HG02763 (cell line): ENCODE data around the gene SIRT3.

Experiments used
- ATAC-seq: cut with Tn5 transposase; IDR thresholded peaks from one replicate; pipeline ENCODE4 v1.9.1; 2021; ENCODE audit warnings: mild to moderate bottlenecking, moderate library complexity; ENCODE audit not compliant: unreplicated experiment

The SIRT3 gene

DNA sequence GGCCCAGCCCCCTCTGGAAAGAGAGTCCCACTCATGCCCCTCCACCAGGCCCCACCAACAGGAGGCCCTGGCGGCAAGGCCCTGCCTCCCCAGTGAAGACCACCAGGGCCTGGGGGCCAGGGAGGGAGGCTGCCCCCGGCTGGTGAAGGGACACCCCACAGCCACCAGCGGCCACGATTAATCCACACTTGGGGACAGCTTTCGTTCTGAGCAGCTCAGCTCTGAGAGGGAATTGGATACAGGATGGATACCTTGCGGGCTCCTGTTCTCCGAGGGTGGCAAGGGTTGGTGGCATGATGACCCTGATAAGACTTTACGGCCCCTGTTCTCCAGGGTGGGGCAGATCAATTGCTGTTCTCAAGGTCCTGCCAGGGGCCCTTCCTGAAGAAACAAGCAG, 35.2 kb upstream of the SIRT3 start:
- ATAC-seq: no peak

DNA sequence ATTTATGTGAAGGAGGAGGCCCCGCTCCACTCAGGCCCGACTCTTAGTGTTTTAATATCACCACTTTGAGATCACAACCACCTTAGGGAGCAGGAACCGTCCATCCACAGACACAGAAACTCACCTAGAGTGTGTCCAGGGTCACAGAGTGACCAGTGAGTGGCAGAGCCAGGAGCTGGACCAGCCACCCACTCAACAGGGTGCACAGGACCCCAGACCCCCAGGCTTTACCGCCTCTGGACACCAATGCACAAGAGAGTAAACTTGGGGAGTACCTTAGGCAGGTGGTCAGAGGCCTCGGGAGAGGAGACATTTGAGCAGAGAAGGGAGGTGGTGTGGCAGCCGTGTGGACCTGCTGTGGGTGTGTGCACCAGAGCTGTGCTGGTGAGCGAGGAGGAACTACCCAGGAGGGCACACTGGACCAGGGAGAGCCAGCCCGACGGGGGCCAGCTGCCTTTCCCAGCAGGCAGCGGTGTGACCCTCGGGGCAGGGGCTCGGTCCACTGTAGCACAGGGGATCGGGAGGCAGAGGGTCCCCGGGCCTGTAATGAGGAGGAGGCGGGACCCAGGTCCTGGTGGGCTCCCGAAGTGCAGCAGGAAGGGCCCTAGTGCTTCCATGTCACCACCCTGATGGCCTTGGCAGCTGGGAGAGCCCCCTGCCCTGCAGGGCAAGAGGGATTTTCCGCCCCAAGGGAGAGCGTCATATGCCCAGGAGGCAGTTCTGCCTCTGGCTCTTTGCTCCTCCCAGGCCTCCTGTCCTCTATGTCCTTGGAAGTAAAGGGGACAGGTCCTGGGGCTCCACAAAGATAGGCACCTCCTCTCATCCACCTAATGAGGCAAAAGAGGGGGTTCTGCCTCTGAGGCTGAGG, 34.5 kb upstream of the SIRT3 start:
- no peak for ATAC-seq

DNA sequence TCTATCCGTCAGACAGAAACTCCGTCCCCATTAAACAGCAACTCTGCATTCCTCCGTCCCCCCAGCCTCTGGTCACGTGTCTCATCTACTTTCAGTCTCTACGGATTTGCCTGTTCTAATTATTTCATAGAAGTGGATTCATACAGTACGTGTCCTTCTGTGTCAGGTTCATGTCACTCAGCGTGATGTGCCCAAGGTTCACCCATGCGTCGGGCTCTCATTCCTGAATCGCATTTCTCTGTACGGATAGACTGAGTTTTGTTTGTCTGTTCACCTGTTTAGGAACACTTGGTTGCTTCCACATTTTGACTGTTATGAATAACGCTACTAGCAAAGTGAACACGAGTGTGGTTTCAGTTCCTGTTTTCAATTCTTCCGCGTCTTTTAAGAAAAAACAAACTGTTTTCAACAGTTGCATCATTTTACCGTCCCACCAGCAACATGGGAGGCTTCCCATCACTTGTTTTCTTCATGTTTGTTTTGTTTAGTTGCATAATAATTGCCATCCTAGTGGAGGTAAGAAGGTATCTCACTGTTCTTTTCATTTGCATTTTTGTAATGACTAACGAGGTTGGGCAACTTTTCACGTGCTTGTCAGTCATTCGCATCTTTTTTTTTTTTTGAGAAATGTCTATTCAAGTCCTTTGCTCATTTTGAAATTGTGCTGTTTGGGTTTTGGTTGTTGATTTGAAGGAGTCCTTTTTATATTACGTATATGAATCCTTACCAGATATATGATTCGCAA, 33.2 kb upstream of the SIRT3 start:
- ATAC-seq: peak; percentile 68

DNA sequence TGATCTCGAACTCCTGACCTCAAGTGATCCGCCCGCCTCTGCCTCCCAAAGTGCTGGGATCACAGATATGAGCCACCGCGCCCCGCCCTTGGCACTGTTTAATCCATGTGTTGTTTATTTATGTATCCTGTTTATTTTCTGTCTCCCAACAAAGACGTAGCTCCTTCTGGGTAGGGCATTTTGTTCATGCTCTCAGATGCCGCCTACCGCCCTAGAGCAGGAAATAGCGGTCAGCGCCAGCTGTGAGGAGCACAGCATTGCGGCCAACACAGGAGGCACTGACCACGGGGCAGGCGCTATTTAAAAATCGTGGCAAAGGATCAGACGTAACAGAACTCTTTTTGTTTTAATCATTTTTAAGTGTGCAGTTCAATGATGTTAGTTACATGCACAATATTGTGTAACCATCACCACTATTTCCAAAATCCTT, 32.6 kb upstream of the SIRT3 start:
- peak; percentile 41 for ATAC-seq

DNA sequence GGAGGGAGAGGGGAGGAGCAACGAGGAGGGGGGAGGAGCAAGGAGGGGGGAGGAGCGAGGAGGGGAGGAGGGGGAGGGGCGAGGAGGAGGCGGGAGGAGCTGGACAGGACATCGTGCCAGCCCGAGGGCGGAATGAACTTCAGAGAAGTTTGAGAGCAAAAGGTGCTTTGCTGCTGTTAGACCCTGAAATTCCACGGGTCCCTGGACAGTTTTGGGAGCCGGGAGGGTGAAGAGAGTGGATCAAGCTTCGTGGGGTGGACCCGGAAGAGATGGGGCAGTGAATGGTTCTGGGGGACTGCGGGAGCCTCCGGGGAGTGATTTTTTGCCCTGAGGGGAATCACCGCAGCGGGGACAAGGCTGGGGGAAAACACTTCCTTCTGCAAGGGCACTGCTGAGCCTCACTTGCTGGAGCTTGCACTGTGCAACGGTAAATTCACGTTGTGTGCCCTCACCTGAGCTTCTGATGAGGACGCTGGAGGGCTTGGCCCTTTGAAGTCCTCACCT, 31.4 kb upstream of the SIRT3 start:
- no peak for ATAC-seq

DNA sequence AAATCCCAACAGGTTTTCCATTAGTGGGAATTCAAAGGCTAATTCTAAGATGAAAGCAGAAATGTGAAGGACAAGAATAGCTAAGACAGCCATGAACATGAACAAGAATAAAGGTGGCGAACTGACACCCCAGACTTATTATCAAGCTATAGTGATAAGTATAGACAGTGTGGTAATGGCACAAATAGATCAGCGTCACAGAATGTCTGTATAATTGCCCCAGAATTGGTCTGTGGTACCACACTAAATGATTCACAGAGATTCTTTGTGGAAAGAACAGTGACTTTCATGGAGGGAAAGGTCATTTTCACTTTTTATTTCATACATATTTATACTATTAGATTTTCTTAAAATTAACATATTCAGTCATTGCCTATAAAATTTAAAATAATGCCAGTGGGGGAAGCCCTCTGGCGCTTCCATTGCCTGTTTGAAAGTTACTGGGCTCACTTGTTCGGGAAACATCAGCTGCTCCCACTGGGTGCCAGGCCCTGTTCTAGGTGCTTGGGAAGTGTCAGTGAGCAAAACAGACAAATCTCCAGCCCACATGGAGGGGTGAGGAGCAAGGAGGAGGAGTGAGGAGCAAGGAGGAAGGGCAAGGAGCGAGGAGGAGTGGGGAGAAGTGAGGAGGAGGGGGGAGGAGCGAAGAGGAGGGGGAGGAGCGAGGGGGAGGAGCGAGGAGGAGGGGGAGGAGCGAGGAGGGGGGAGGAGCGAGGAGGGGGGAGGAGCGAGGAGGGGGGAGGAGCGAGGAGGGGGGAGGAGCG, 30.7 kb upstream of the SIRT3 start:
- ATAC-seq: no peak

DNA sequence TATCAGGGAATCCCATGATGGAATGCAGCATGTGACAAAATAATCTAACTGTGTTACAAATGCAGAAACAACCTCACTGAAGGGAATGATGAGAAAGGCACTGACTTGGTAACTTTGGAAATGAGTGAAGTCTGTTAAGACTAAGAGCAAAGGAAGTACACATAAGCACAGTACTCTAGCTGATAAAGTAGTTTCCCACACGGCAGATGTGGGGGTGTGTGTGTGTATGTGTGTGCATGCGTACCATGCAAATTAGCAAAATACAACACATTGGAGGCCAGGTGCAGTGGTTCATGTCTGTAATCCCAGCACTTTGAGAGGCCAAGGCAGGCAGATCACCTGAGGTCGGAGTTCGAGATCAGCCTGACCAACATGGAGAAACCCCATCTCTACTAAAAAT, 25.5 kb upstream of the SIRT3 start:
- ATAC-seq: no peak

DNA sequence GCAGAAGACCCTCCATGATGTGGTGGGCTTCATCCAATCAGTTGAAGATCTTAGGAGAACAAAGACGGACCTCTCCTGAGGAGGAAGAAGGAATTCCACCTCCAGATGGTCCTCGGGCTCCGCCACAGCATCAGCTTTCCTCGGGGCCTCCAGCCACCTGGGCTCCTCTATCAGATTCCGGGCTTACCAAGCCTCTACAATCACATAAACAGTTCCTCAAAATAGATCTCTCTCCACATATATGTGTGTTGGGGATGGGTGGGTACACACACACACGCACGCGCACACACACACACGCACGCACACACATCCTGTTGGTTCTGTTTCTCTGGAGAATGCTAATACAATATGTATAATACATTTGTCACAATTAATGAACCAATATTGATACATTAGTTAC, 23.3 kb upstream of the SIRT3 start:
- ATAC-seq: no peak

DNA sequence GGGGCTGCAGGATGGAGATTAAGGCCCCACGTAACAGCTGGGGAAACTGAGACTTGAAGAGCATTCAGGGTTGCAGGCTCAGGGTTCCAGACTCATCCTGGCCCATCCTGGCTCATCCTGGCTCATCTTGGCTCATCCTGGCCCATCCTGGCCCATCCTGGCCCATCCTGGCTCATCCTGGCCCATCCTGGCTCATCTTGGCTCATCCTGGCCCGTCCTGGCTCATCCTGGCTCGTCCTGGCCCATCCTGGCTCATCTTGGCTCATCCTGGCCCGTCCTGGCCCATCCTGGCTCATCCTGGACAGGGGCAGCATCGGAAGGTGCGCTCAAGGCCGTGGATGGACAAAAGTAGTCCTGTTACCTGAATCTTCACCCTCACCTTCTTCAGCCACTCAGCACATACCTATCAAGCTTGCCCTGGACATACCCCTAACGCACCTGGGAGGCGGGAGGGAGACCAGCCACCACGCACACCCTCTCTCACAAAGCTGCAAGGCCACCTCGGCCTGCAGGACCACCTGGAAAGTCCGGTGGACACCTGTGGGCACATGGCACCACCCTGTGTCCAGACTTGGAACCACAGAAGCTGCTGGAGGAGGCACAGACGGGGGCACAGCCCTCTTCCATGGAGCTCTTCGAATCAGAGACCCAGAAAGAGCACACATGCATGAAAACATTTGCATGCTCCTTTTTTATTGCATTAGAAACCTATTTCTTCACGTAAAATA, 21.8 kb upstream of the SIRT3 start:
- ATAC-seq: no peak

DNA sequence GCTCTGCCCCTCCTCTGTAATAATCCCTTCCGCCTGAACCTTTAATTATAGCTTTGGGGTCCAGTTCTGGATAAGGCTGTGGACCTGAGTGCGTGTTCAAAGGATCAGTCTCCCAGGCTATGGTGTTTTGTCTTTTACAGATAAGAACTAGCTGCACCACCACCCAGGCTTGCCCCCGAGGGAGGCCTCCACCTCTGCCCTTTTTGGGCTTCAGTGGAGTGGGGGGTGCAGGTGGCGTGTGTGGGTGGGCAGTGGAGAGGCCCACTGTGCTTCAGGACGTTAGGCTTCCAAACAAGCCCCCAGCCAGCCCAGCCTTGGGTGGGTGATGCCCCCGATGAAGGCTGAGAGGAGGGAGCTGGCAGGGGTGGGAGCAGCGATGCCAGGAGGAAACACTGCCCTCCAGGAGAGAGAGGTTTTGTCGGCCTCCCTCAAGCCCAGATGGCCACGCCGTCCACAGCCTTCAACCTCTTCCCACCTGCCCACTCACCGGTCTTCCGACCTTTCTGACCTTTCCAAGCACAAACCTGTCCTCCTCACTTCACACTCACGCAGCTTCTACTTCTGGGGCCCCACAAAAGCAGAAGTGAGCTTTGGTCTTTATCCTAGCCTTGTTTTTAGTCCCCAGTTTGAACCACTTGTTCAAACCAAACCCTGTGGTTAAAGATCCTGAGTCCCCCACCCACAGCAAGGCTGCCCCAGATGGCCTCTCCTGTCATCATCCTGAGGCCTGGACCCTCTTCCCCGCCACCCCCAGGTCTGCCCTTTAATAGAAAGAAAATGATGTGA, 21.0 kb upstream of the SIRT3 start:
- ATAC-seq: no peak

DNA sequence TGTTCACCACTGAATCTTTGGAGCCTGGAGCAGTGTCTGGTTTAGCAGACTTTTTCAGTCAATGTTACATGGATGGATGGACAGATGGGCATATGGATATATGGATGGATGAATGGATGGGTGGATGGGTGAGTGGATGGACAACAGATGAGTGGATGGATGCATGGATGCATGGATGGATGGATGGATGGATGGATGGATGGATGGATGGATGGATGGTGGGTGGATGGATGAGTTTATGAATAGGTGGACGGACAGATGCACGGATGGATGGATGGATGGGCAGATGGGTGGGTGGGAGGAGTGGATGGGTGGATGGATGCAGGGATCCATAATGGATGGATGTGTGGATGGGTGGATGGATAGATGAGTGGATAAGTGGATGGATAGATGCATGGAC, 19.7 kb upstream of the SIRT3 start:
- no peak for ATAC-seq

DNA sequence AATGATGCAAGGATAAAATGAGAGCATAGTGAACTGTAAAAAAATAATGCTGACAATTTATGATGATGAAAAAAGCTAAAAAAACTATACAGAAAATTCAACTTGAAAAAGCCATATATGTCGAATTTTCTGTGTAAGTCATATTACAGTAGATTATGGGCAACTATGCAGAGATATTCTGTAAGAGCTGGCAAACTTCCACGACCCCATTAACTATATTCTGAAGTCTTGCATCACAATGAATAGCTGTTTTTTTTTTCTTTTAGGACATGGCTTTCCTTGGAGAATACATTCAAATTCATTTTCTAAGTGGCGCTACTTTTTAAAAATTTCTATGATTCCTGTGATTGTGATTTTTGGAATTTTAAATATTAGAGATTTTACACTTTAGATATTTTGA, 19.0 kb upstream of the SIRT3 start:
- no peak for ATAC-seq

DNA sequence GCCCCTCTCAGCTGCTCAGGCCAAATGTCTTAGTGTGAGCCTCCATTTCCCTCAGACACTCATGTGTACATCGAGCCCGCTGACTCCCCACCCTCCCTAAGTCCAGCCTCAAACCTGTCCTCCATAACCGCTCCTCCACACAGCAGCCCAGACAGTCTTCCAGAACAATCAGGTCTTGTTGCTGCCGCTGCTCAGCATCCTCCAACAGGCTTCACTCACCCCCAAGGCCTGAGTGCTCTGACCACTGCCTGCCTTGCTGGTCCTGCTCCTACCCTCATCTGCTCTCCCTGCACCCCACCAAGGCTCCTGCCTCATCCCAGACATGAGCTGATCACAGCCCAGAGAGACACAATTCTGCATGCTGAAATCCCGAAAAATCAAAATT, 17.7 kb upstream of the SIRT3 start:
- ATAC-seq: no peak

DNA sequence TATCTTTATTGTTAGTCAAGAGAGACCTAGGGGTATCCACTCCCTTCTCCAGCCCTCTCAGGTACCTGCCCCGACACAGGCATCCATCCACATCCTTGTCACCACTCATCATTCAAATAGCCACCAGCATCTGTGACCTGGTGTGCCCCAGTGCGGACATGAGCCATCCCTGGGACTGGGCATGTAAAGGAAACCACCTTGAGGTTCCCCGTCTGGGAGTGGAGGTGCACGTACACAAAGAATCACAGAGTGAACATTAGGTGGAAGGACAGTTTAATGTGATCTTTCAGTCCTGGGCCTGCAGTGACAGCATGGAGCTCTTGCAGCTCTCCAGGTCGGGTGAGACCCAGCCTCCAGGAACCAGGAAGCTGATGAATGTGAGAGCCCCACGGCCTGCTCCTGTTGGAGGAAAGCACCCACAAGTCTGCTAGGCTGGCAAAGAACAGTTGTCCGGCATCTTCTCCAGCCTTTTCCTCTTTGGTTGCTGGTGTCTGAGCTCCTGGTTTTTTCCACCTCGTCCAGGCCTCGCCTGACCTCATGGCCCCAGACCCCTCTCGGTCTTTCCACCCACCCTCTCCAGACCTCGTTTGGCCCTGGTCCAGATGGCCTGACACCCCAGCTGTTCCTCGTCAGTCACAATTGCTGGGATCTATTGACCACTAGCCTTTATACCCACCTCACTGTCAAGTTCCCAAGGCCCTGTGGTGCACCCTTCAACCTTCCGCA, 17.2 kb upstream of the SIRT3 start:
- ATAC-seq: no peak

DNA sequence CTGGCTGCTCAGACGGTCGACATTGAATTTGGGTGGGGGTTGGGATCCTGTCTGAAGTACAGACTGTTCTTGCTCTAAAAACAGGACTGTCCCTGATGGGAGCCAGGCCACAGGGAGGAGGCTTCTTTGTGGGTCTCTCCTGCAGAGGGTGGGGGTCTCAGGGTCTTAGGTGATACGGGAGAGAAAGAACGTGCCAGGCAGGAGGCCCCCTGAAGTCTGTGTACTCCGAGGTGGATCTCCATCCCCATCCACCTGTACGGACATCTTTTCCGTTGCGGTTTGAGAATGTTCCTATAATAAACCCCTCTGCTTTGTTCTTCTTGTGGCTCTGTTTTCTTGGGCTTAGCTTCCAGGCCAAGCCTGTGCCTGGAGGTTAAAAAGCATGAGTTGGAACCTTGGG, 16.5 kb upstream of the SIRT3 start:
- no peak for ATAC-seq

DNA sequence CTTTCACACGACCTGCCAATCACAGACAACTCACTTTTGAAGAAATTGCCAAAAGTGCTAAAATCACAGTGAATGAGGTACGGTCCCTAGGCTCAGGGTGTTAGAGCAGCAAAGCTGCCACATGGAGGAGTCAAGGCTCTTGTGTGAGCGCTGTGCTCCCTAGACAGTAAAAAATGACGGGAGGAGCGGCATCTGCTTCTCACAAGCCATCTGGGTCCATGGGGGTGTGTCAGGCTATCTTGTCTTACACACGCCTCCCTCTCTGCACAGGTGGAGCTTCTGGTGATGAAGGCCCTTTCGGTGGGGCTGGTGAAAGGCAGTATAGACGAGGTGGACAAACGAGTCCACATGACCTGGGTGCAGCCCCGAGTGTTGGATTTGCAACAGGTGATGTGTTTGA, 15.4 kb upstream of the SIRT3 start:
- ATAC-seq: no peak

DNA sequence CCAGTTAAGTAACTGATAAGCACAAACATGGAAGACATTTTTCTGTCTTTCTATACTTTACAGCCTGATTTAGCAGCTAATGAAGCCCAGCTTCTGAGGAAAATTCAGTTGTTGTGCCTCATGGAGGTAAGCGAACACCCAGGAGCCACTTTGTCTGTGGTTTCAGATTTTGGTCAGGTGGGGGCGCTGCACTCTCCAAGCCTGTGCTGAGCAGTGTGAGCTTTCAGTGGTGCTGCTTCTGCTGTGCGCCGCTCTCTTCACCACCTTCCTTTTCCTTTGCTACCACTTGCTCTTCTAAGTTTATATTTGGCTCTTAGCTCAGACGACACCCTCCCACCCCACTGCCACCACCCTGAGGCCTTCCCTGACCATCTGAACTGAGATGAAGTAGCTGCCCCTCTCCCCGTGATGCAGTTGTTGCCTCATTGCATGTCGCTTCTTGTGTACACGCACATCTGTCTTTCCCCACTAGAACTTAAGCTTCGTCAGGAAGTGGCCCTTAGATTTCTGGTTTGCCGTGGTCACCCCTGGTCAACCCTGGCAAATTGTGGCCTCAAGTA, 14.7 kb upstream of the SIRT3 start:
- ATAC-seq: no peak

DNA sequence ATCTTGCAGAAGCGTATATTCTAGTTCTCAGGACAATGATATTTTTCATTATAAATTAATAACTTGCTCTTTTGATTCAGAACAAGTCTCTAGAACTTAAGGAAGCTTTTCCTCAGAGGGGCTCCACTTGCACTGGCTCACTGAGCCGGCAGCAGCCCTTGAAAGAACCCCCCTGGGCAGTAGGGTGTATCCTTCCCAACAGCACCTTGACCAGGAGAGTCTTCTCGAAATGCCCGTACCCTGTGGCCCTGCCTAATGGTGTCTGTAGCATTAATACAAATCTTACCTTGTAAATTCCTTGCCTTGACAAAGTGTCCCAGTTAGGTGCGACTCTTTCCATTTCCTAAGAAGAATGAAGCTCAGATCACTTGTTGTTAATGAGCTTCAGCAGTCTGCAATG, 14.1 kb upstream of the SIRT3 start:
- ATAC-seq: no peak

DNA sequence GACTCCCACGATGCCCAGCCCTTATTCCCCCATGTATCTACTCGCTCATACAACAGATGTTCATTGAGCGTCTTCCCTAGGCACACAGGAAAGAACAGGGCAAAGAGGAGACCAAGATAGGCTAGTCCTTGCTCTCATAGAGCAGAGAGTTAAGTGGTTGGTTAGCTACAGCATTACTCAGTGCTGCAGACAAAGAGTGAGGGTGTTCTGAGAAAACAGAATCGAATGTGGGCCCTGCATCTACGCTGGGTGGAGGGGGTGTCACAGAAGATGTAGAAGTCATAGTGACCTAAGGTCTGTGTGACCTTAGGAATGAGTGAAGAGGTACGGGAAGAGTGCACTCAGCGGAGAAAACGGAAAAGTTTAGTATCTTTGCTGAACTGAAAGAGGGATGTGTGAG, 12.9 kb upstream of the SIRT3 start:
- ATAC-seq: no peak
